ENCODE data around the gene FNIP1. TPM values are rescaled to one million over a fixed set of nuclear protein-coding genes. Genes with fewer than 3 reads are reported as not detected.

The FNIP1 gene
- total RNA-seq, 2 donors from 2014 or later = 44.1 to 49.5 TPM

DNA sequence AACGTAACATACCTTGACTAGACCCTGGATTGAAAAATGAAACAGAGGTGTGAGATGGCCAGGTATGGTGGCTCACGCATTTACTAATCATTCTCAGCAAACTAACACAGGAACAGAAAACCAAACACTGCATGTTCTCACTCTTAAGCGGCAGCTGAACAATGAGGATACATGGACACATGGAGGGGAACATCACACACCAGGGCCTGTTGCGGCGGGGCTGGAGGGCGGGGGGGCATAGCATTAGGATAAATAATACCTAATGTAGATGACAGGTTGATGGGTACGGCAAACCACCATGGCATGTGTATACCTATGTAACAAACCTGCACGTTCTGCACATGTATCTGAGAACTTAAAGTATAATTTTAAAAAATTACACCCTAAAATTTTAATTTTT is 177.7 kb downstream of the FNIP1 start:
- TF ChIP-seq, protein P1, sequence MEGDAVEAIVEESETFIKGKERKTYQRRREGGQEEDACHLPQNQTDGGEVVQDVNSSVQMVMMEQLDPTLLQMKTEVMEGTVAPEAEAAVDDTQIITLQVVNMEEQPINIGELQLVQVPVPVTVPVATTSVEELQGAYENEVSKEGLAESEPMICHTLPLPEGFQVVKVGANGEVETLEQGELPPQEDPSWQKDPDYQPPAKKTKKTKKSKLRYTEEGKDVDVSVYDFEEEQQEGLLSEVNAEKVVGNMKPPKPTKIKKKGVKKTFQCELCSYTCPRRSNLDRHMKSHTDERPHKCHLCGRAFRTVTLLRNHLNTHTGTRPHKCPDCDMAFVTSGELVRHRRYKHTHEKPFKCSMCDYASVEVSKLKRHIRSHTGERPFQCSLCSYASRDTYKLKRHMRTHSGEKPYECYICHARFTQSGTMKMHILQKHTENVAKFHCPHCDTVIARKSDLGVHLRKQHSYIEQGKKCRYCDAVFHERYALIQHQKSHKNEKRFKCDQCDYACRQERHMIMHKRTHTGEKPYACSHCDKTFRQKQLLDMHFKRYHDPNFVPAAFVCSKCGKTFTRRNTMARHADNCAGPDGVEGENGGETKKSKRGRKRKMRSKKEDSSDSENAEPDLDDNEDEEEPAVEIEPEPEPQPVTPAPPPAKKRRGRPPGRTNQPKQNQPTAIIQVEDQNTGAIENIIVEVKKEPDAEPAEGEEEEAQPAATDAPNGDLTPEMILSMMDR (IDR thresholded peaks at IDR 0.05) = no peak
- TF ChIP-seq POLR2AphosphoS5 (IDR thresholded peaks at IDR 0.05) (no peak), POLR2A (IDR thresholded peaks at IDR 0.05) (no peak)
- no peaks in the 10 kb centered on the region for H3K4me1 ChIP-seq (replicated peaks)
- no peaks in the 10 kb centered on the region for H3K9me3 ChIP-seq
- intact Hi-C loops (cut with DNase I) = no loop called here
- no peaks in the 10 kb centered on the region for H3K27me3 ChIP-seq (replicated peaks; ENCODE audit: insufficient read depth)
- no peak for DNase-seq (ENCODE audit: low spot score)
- WGBS = 83% methylated on average over 8 of the region's 8 CpGs
- no peak overlapping the region for H3K4me3 ChIP-seq
- no peak overlapping the region for H3K27ac ChIP-seq
- H3K36me3 ChIP-seq = no peaks in the 10 kb centered on the region

DNA sequence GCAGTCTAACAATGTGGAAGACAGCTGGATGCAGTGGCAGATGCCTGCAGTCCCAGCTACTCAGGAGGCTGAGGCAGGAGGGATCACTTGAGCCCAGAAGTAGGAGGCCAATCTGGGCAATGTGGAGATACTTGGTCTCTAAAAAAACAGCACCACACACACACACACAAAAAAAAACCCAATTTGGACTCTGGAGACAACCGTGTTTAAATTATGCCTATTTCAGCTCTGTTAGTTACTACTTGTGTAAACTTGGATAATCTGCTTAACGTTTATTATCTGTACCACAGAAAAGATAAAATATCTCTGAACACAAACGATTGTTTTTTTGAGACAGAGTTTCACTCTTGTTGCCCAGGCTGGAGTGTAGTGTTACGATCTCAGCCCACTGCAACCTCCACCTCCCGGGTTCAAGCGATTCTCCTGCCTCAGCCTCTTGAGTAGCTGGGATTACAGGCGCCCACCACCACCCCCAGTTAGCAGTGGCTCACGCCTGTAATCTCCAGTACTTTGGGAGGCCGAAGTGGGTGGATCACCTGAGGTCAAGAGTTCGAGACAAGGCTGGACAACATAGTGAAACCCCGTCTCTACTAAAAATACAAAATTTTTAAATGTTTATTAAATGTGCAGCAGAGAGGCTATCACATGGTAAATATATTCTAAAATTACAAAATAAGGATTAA is 179.5 kb downstream of the FNIP1 start:
- H3K9me3 ChIP-seq = no peaks in the 10 kb centered on the region
- no peaks in the 10 kb centered on the region for H3K36me3 ChIP-seq
- DNase-seq (ENCODE audit: low spot score) = no peak
- no peak overlapping the region for H3K27ac ChIP-seq
- H3K4me3 ChIP-seq = no peak overlapping the region
- H3K4me1 ChIP-seq (replicated peaks) = no peaks in the 10 kb centered on the region
- H3K27me3 ChIP-seq (replicated peaks; ENCODE audit: insufficient read depth) = no peaks in the 10 kb centered on the region
- intact Hi-C loops (cut with DNase I) = no loop called here
- TF ChIP-seq, protein P1 (IDR thresholded peaks at IDR 0.05) = no peak
- TF ChIP-seq POLR2A (IDR thresholded peaks at IDR 0.05) (no peak), POLR2AphosphoS5 (IDR thresholded peaks at IDR 0.05) (no peak)
- WGBS = 79% methylated on average over 11 of the region's 11 CpGs

DNA sequence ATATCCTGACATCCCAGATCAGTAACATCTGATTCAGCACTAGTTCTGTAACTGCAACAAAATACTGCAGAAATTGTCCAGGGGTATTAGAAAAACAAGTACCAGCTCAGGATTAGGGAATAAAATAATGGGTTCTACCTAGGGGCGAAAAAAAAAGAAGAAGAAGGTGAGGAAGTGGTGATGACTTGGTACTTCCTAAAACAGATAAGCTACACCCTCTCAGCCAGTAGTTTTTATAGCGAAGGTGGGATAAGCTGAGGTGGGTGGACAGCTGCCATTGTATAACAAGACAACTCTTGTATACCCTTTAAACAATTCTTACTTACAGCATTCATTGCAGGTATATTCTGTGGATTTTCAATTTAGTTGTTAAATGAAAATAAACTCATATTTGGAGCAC is 180.9 kb downstream of the FNIP1 start:
- H3K9me3 ChIP-seq = no peaks in the 10 kb centered on the region
- H3K36me3 ChIP-seq = no peaks in the 10 kb centered on the region
- no peaks in the 10 kb centered on the region for H3K4me1 ChIP-seq (replicated peaks)
- no peaks in the 10 kb centered on the region for H3K27me3 ChIP-seq (replicated peaks; ENCODE audit: insufficient read depth)
- no peak for TF ChIP-seq POLR2A (IDR thresholded peaks at IDR 0.05)
- no peak for TF ChIP-seq POLR2AphosphoS5 (IDR thresholded peaks at IDR 0.05)
- TF ChIP-seq, protein P1 (IDR thresholded peaks at IDR 0.05) = no peak
- DNase-seq (ENCODE audit: low spot score) = no peak
- H3K27ac ChIP-seq = no peak overlapping the region
- WGBS = 86% methylated on average over 2 of the region's 2 CpGs
- intact Hi-C loops (cut with DNase I) = no loop called here
- no peak overlapping the region for H3K4me3 ChIP-seq

DNA sequence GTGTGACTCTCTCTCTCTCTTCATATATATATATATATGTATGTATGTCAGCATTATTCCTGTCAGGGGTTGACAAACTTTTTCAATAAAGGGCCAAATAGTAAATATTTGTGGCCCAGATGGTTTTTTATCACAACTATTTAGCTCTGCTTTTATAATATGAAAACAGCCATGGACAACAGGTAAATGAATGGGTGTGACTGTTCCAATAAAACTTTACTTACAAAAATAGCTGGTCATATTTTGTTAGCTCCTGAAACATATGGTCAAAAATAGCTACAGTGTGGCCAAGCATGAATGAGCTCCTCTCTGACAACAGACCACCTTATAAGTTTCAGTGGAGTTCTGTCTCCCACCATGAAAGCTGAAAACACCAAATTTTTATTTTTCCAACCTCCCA is 183.4 kb downstream of the FNIP1 start:
- no peaks in the 10 kb centered on the region for H3K4me1 ChIP-seq (replicated peaks)
- H3K36me3 ChIP-seq = no peaks in the 10 kb centered on the region
- no peak overlapping the region for H3K27ac ChIP-seq
- no peaks in the 10 kb centered on the region for H3K9me3 ChIP-seq
- no peak for DNase-seq (ENCODE audit: low spot score)
- H3K4me3 ChIP-seq = no peak overlapping the region
- intact Hi-C loops (cut with DNase I) = no loop called here
- TF ChIP-seq POLR2AphosphoS5 (IDR thresholded peaks at IDR 0.05) (no peak), POLR2A (IDR thresholded peaks at IDR 0.05) (no peak)
- TF ChIP-seq, protein P1 (IDR thresholded peaks at IDR 0.05) = no peak
- no peaks in the 10 kb centered on the region for H3K27me3 ChIP-seq (replicated peaks; ENCODE audit: insufficient read depth)

DNA sequence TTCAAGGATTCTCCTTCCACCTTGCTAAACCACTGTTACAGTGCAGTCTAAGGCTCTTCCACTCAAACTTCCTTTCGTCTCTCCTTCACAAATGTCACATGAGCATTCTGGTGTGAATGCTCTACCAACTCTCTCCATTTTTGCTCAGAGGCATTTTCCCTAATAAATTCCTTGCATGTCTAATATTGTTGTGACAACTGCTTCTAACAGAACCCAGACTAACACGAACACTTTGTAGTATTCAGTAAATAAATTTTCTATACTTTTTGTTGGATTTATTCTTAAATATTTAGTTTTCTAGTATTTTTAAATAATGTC is 185.8 kb downstream of the FNIP1 start:
- WGBS = 76% methylated on average over 2 of the region's 2 CpGs
- DNase-seq (ENCODE audit: low spot score) = no peak
- Histone ChIP-seq H3K36me3 (no peaks in the 10 kb centered on the region), H3K4me3 (no peak overlapping the region), H3K27ac (no peak overlapping the region), H3K27me3 (replicated peaks; ENCODE audit: insufficient read depth) (no peaks in the 10 kb centered on the region), H3K4me1 (replicated peaks) (no peaks in the 10 kb centered on the region), H3K9me3 (no peaks in the 10 kb centered on the region)
- intact Hi-C loops (cut with DNase I) = no loop called here
- TF ChIP-seq POLR2A (IDR thresholded peaks at IDR 0.05) (no peak), POLR2AphosphoS5 (IDR thresholded peaks at IDR 0.05) (no peak)
- TF ChIP-seq, protein P1 (IDR thresholded peaks at IDR 0.05) = no peak
